HepG2 (cell line): Measurements from ENCODE around the gene DDX24. TPM values are rescaled to one million over a fixed set of nuclear protein-coding genes. Genes with fewer than 3 reads are reported as not detected.
A peak's percentile ranks its signal among the peaks of the same experiment; 100 is the strongest.

Experiments
- LCORL ChIP-seq, 2 experiments: fragments of 450-650 bp in 1 of 2; sonication (generic) in 1 of 2; formaldehyde crosslinking in 1 of 2; IDR thresholded peaks; 2 replicates each; pipeline versions ENCODE4 v1.5.0 to v1.6.1; 2017 to 2020; ENCODE audit warnings: antibody characterized with exemption in 1 of 2, missing genetic modification reagents in 1 of 2
- NR2F1 ChIP-seq, 2 experiments: fragments of 450-650 bp in 1 of 2; formaldehyde crosslinking in 1 of 2; IDR thresholded peaks; 2 replicates each; pipeline versions ENCODE4 v1.5.0 to v1.6.1; 2016 to 2020; ENCODE audit warnings: mild to moderate bottlenecking in 1 of 2, missing compliant biosample characterization in 1 of 2, missing genetic modification reagents in 1 of 2, moderate library complexity in 1 of 2
- ZBTB20 ChIP-seq: sonication (generic); formaldehyde crosslinking; IDR thresholded peaks from 2 replicates; pipeline ENCODE4 v1.8.1; 2023; ENCODE audit warnings: missing genetic modification reagents, low read depth, mild to moderate bottlenecking, borderline replicate concordance
- ZBTB7B ChIP-seq: sonication (generic); formaldehyde crosslinking; IDR thresholded peaks from 2 replicates; pipeline ENCODE4 v1.4.0; 2020; ENCODE audit warnings: missing genetic modification reagents
- ZFAT ChIP-seq: sonication (generic); formaldehyde crosslinking; conservative IDR thresholded peaks from 2 replicates; pipeline ENCODE4 v1.8.1; 2023; ENCODE audit warnings: missing genetic modification reagents, inconsistent platforms
- ZNF329 ChIP-seq: sonication (generic); formaldehyde crosslinking; IDR thresholded peaks from 2 replicates; pipeline ENCODE4 v1.9.0; 2021; ENCODE audit warnings: low read depth, mild to moderate bottlenecking, missing genetic modification reagents
- ZNF569 ChIP-seq: sonication (generic); formaldehyde crosslinking; IDR thresholded peaks from 2 replicates; pipeline ENCODE4 v1.5.0; 2020; ENCODE audit warnings: mild to moderate bottlenecking, missing genetic modification reagents, moderate library complexity, borderline replicate concordance
- ZNF724P ChIP-seq: sonication (generic); formaldehyde crosslinking; IDR thresholded peaks from 2 replicates; pipeline ENCODE4 v1.8.0; 2022; ENCODE audit warnings: missing genetic modification reagents, borderline replicate concordance
- ZNF841 ChIP-seq: sonication (generic); formaldehyde crosslinking; IDR thresholded peaks from 2 replicates; pipeline ENCODE4 v1.8.1; 2023; ENCODE audit warnings: missing genetic modification reagents, borderline replicate concordance
- polyA plus RNA-seq, 8 experiments: library from polyadenylated mRNA; depleted of rRNA in 3 of 8; stranded (reverse) in 7 of 8; unstranded in 1 of 8; fragments of >200 nt; fragmentation: Illumina TruSeq in 4 of 8; extraction: Trizol in 4 of 8; gene quantifications; 2 replicates each; pipeline versions ENCODE4 v1.2.1 to v1.2.3, GENCODE V29; 2011 to 2016; ENCODE audit warnings: low read depth in 4 of 8, missing spikeins in 1 of 8, mixed read lengths in 1 of 8; ENCODE audit not compliant: insufficient read depth in 1 of 8
- total RNA-seq, 5 experiments: library from RNA; depleted of rRNA; stranded (reverse); fragments of >200 nt; fragmentation: Illumina TruSeq; extraction: Trizol; gene quantifications; 2 replicates each; pipeline ENCODE4 v1.2.3, GENCODE V29; 2016; ENCODE audit warnings: low read depth in 1 of 5
- TF ChIP-seq, protein P1 (sequence below): sonication (generic); formaldehyde crosslinking; IDR thresholded peaks from one replicate; pipeline ENCODE4 v1.5.1; 2020; ENCODE audit warnings: mild to moderate bottlenecking, missing genetic modification reagents; ENCODE audit errors: not compliant biosample characterization
- TF ChIP-seq, protein P2 (sequence below): sonication (generic); formaldehyde crosslinking; IDR thresholded peaks from 2 replicates; pipeline ENCODE4 v1.4.0; 2020; ENCODE audit warnings: missing genetic modification reagents, borderline replicate concordance
- TF ChIP-seq, protein P3 (sequence below): sonication (generic); formaldehyde crosslinking; IDR thresholded peaks from 2 replicates; pipeline ENCODE4 v1.5.0; 2020; ENCODE audit warnings: missing genetic modification reagents
- TF ChIP-seq, protein P4 (sequence below): sonication (generic); formaldehyde crosslinking; IDR thresholded peaks from 2 replicates; pipeline ENCODE4 v1.4.0; 2020; ENCODE audit warnings: mild to moderate bottlenecking, missing genetic modification reagents, borderline replicate concordance

The DDX24 gene
- total and polyA plus RNA-seq, 2 of the 13 experiments (the other 11 are each of a cell fraction or from before 2014, with no cell fraction given) = 67.3 to 149 TPM

DNA sequence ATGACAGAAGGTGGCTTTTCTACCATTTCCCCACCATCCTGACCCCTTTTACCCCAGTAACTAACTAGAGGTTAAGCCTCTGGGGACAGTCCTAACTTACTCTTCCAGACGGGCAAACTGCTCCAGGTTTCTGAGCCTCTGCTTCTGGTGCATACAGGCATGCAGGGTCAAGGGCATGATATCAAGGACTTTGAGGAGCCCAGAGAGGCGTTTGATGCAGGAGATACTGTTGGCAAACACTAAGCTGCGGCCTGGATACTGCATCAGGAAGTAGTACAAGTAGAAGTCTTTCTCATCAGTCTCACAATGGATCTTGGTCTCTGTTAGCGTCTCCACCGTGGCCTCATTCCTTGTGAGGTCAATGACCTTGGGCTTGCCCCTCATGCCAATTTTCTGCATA is 21.0 kb downstream of the DDX24 start (continued):
- TF ChIP-seq, protein P1, sequence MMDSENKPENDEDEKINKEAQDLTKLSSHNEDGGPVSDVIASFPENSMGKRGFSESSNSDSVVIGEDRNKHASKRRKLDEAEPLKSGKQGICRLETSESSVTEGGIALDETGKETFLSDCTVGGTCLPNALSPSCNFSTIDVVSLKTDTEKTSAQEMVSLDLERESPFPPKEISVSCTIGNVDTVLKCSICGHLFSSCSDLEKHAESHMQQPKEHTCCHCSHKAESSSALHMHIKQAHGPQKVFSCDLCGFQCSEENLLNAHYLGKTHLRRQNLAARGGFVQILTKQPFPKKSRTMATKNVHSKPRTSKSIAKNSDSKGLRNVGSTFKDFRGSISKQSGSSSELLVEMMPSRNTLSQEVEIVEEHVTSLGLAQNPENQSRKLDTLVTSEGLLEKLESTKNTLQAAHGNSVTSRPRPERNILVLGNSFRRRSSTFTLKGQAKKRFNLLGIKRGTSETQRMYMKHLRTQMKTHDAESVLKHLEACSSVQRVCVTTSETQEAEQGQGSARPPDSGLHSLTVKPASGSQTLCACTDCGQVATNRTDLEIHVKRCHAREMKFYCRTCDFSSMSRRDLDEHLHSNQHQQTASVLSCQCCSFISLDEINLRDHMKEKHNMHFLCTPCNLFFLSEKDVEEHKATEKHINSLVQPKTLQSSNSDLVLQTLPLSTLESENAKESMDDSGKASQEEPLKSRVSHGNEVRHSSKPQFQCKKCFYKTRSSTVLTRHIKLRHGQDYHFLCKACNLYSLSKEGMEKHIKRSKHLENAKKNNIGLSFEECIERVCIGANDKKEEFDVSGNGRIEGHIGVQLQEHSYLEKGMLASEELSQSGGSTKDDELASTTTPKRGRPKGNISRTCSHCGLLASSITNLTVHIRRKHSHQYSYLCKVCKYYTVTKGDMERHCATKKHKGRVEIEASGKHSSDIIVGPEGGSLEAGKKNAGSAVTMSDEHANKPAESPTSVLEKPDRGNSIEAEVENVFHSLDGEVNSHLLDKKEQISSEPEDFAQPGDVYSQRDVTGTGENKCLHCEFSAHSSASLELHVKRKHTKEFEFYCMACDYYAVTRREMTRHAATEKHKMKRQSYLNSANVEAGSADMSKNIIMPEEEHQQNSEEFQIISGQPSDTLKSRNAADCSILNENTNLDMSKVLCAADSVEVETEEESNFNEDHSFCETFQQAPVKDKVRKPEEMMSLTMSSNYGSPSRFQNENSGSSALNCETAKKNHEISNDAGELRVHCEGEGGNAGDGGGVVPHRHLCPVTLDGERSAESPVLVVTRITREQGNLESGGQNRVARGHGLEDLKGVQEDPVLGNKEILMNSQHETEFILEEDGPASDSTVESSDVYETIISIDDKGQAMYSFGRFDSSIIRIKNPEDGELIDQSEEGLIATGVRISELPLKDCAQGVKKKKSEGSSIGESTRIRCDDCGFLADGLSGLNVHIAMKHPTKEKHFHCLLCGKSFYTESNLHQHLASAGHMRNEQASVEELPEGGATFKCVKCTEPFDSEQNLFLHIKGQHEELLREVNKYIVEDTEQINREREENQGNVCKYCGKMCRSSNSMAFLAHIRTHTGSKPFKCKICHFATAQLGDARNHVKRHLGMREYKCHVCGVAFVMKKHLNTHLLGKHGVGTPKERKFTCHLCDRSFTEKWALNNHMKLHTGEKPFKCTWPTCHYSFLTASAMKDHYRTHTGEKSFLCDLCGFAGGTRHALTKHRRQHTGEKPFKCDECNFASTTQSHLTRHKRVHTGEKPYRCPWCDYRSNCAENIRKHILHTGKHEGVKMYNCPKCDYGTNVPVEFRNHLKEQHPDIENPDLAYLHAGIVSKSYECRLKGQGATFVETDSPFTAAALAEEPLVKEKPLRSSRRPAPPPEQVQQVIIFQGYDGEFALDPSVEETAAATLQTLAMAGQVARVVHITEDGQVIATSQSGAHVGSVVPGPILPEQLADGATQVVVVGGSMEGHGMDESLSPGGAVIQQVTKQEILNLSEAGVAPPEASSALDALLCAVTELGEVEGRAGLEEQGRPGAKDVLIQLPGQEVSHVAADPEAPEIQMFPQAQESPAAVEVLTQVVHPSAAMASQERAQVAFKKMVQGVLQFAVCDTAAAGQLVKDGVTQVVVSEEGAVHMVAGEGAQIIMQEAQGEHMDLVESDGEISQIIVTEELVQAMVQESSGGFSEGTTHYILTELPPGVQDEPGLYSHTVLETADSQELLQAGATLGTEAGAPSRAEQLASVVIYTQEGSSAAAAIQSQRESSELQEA = no peak
- TF ChIP-seq ZNF724P = no peak
- no peak for TF ChIP-seq ZNF569
- TF ChIP-seq NR2F1 (CRISPR knock-in tag; IDR thresholded peaks at IDR 0.05) = peak; percentile 32 to 50; a peak in 1 of 4 replicates
- TF ChIP-seq ZFAT (CRISPR knock-in tag) = no peak
- TF ChIP-seq, protein P2, sequence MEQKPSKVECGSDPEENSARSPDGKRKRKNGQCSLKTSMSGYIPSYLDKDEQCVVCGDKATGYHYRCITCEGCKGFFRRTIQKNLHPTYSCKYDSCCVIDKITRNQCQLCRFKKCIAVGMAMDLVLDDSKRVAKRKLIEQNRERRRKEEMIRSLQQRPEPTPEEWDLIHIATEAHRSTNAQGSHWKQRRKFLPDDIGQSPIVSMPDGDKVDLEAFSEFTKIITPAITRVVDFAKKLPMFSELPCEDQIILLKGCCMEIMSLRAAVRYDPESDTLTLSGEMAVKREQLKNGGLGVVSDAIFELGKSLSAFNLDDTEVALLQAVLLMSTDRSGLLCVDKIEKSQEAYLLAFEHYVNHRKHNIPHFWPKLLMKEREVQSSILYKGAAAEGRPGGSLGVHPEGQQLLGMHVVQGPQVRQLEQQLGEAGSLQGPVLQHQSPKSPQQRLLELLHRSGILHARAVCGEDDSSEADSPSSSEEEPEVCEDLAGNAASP (CRISPR knock-in tag) = peak; percentile 89; the same call in 1 of the 2 replicates
- TF ChIP-seq ZBTB20 (CRISPR knock-in tag) = no peak
- no peak for TF ChIP-seq ZNF841 (CRISPR knock-in tag)
- TF ChIP-seq LCORL (IDR thresholded peaks at IDR 0.05) = no peak
- TF ChIP-seq LCORL (CRISPR knock-in tag; IDR thresholded peaks at IDR 0.05) = no peak
- TF ChIP-seq, protein P3, sequence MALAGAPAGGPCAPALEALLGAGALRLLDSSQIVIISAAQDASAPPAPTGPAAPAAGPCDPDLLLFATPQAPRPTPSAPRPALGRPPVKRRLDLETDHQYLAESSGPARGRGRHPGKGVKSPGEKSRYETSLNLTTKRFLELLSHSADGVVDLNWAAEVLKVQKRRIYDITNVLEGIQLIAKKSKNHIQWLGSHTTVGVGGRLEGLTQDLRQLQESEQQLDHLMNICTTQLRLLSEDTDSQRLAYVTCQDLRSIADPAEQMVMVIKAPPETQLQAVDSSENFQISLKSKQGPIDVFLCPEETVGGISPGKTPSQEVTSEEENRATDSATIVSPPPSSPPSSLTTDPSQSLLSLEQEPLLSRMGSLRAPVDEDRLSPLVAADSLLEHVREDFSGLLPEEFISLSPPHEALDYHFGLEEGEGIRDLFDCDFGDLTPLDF (CRISPR knock-in tag) = no peak
- no peak for TF ChIP-seq ZNF329 (CRISPR knock-in tag)
- TF ChIP-seq ZBTB7B (CRISPR knock-in tag) = no peak
- TF ChIP-seq, protein P4, sequence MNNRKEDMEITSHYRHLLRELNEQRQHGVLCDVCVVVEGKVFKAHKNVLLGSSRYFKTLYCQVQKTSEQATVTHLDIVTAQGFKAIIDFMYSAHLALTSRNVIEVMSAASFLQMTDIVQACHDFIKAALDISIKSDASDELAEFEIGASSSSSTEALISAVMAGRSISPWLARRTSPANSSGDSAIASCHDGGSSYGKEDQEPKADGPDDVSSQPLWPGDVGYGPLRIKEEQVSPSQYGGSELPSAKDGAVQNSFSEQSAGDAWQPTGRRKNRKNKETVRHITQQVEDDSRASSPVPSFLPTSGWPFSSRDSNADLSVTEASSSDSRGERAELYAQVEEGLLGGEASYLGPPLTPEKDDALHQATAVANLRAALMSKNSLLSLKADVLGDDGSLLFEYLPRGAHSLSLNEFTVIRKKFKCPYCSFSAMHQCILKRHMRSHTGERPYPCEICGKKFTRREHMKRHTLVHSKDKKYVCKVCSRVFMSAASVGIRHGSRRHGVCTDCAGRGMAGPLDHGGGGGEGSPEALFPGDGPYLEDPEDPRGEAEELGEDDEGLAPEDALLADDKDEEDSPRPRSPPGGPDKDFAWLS (CRISPR knock-in tag) = no peak
